Endothelial cell of umbilical vein (primary cell): Measurements from ENCODE around the gene ATP5PD. TPM values are rescaled to one million over a fixed set of nuclear protein-coding genes. Genes with fewer than 3 reads are reported as not detected.

Experiments used
- BruUV-seq: library from RNA; stranded (reverse); fragments of 400-500 nt; replicated peaks from 2 replicates; lab custom pipeline; 2021; lab: Mats Ljungman, UMichigan
- CTCF ChIA-PET: fragments of 300-600, 350-600 bp; sonication (Branson Sonifier 250); formaldehyde crosslinking; loops from one replicate; lab custom pipeline; 2021; ENCODE audit warnings: antibody characterized with exemption, inconsistent platforms; lab: Charles Lee
- POLR2A ChIA-PET: fragments of 300-600, 350-600 bp; sonication (Branson Sonifier 250); formaldehyde crosslinking; loops from one replicate; lab custom pipeline; 2021; ENCODE audit warnings: antibody characterized with exemption, inconsistent platforms; lab: Charles Lee
- DNase-seq: peaks from one replicate; pipeline ENCODE4 v3.0.0-alpha.2; 2011; ENCODE audit warnings: low read depth, low spot score
- FAIRE-seq: peaks from 2 replicates; lab custom pipeline; 2011; peaks lifted over from hg19 to GRCh38; lab: Jason Lieb, UNC
- H2AFZ ChIP-seq: 2 replicates; pipeline ENCODE4 v1.6.0; 2012; ENCODE audit warnings: low read depth, low read length, control low read depth, inconsistent platforms
- H3K27ac ChIP-seq: 2 replicates; pipeline ENCODE4 v1.5.1; 2011; ENCODE audit warnings: low read depth, mild to moderate bottlenecking, control low read depth, low read length, moderate library complexity; ENCODE audit not compliant: insufficient read depth
- H3K27me3 ChIP-seq, 2 experiments: 2 replicates each; pipeline versions ENCODE4 v1.6.0 to v1.6.1; 2011; ENCODE audit warnings: low read length in 2 of 2, mixed read lengths in 1 of 2; ENCODE audit not compliant: control insufficient read depth in 2 of 2, insufficient read depth in 2 of 2
- H3K36me3 ChIP-seq, 2 experiments: 2 replicates in 1 of 2; 3 replicates in 1 of 2; pipeline ENCODE4 v1.5.1; 2011; ENCODE audit warnings: low read length in 2 of 2, mild to moderate bottlenecking in 1 of 2, moderate library complexity in 1 of 2; ENCODE audit not compliant: control insufficient read depth in 2 of 2, insufficient read depth in 2 of 2; ENCODE audit errors: extremely low read depth in 1 of 2
- H3K4me1 ChIP-seq: 3 replicates; pipeline ENCODE4 v1.5.1; 2011; ENCODE audit warnings: mild to moderate bottlenecking, low read length; ENCODE audit not compliant: control insufficient read depth, insufficient read depth; ENCODE audit errors: extremely low read depth
- H3K4me2 ChIP-seq: 2 replicates; pipeline ENCODE4 v1.6.1; 2011; ENCODE audit warnings: low read length, control low read depth, mixed read lengths; ENCODE audit not compliant: insufficient read depth
- H3K4me3 ChIP-seq, 3 experiments: fragments of 200-600 bp in 1 of 3; sonication (generic), shearing (Covaris generic) in 1 of 3; replicated peaks in 1 of 3; 2 replicates each; pipeline ENCODE4 v1.5.1; 2011 to 2016; ENCODE audit warnings: control low read depth in 3 of 3, low read length in 3 of 3, mild to moderate bottlenecking in 2 of 3, inconsistent platforms in 1 of 3, low read depth in 1 of 3, moderate library complexity in 1 of 3; ENCODE audit not compliant: insufficient read depth in 1 of 3
- H3K79me2 ChIP-seq: 2 replicates; pipeline ENCODE4 v1.6.0; 2012; ENCODE audit warnings: low read length, inconsistent platforms; ENCODE audit not compliant: control insufficient read depth, insufficient read depth
- H3K9ac ChIP-seq: replicated peaks from 2 replicates; pipeline ENCODE3; 2011; ENCODE audit warnings: low read length, control low read depth; ENCODE audit not compliant: insufficient read depth; ENCODE audit errors: extremely low read depth
- H3K9me1 ChIP-seq: replicated peaks from 3 replicates; pipeline ENCODE4 v1.6.0; 2011; ENCODE audit warnings: mild to moderate bottlenecking, low read length; ENCODE audit not compliant: control insufficient read depth, insufficient read depth; ENCODE audit errors: extremely low read depth
- H3K9me3 ChIP-seq: replicated peaks from 2 replicates; pipeline ENCODE4 v1.5.1; 2012; ENCODE audit warnings: low read length, inconsistent platforms; ENCODE audit not compliant: control insufficient read depth, insufficient read depth
- H4K20me1 ChIP-seq: replicated peaks from 2 replicates; pipeline ENCODE3; 2011; ENCODE audit warnings: mild to moderate bottlenecking, low read length; ENCODE audit not compliant: control insufficient read depth, insufficient read depth; ENCODE audit errors: extremely low read depth
- CTCF ChIP-seq, 2 donors: IDR thresholded peaks; 1 replicate in 1 of 2; 2 replicates in 1 of 2; pipeline ENCODE4 v1.5.1; 2011; ENCODE audit warnings: low read length in 2 of 2, mild to moderate bottlenecking in 2 of 2, moderate library complexity in 2 of 2, control low read depth in 1 of 2, inconsistent platforms in 1 of 2, low read depth in 1 of 2; ENCODE audit not compliant: insufficient read depth in 1 of 2; ENCODE audit errors: extremely low read depth in 1 of 2
- EZH2 ChIP-seq: IDR thresholded peaks from 2 replicates; pipeline ENCODE4 v1.6.1; 2012; ENCODE audit warnings: borderline replicate concordance, low read depth, mild to moderate bottlenecking, moderate library complexity, low read length, inconsistent platforms; ENCODE audit not compliant: severe bottlenecking
- FOS ChIP-seq: IDR thresholded peaks from 2 replicates; pipeline ENCODE4 v1.6.1; 2011; ENCODE audit warnings: mild to moderate bottlenecking, low read length, moderate library complexity, borderline replicate concordance; ENCODE audit not compliant: insufficient read depth
- GATA2 ChIP-seq: IDR thresholded peaks from 2 replicates; pipeline ENCODE4 v1.7.0; 2011; ENCODE audit warnings: low read depth, mild to moderate bottlenecking, moderate library complexity, mixed read lengths, low read length; ENCODE audit not compliant: insufficient read length, insufficient read depth
- JUN ChIP-seq: IDR thresholded peaks from 2 replicates; pipeline ENCODE4 v1.6.1; 2011; ENCODE audit warnings: borderline replicate concordance, low read depth; ENCODE audit not compliant: insufficient read length, insufficient read depth
- MAX ChIP-seq: IDR thresholded peaks from 2 replicates; pipeline ENCODE4 v1.6.1; 2011; ENCODE audit not compliant: insufficient read depth, insufficient read length
- MYC ChIP-seq: IDR thresholded peaks from one replicate; pipeline ENCODE4 v1.6.1; 2011; ENCODE audit warnings: mild to moderate bottlenecking, low read depth, low read length
- POLR2A ChIP-seq: IDR thresholded peaks from 2 replicates; pipeline ENCODE4 v1.6.1; 2012; ENCODE audit warnings: low read depth, mild to moderate bottlenecking, control low read depth, low read length
- POLR2AphosphoS5 ChIP-seq: IDR thresholded peaks from 2 replicates; pipeline ENCODE4 v1.6.1; 2012; ENCODE audit warnings: low read depth, mild to moderate bottlenecking, control low read depth, low read length, moderate library complexity; ENCODE audit not compliant: insufficient read depth
- dilution Hi-C: fragments of 300-500 bp; cut with MboI; formaldehyde crosslinking; loops from one replicate; pipeline ENCODE4 v1.15.0; 2019; ENCODE audit warnings: low sequenced_read_pairs; ENCODE audit not compliant: extremely low pct_ligation_motif_present
- intact Hi-C: fragments of 100-400 bp; cut with micrococcal nuclease; formaldehyde crosslinking; loops from one replicate; pipeline ENCODE4 v1.10.0; 2022
- polyA plus RNA-seq, 4 experiments: library from polyadenylated mRNA; depleted of rRNA in 3 of 4; stranded (reverse) in 3 of 4; unstranded in 1 of 4; fragments of >200 nt; gene quantifications; 2 replicates each; pipeline versions ENCODE4 v1.2.1 to v1.2.3, GENCODE V29; 2011 to 2012; ENCODE audit warnings: missing spikeins in 1 of 4
- total RNA-seq: library from RNA; stranded (reverse); gene quantifications from 2 replicates; pipeline ENCODE4 v1.2.3, GENCODE V29; 2021

The ATP5PD gene
- total and polyA plus RNA-seq, 2 donors (not counting 3 experiments of a cell fraction or from before 2014, with no cell fraction given) = 182 to 200 TPM

GRCh38 chr17:75049057-75049456 lies 2.3 kb upstream of the ATP5PD start:
- CTCF ChIA-PET = interaction anchor here (0.7 to 2.7 kb wide), 13 partner anchors 12 to 222 kb away, joined by 3 to 13 read pairs (median 4); partner anchors contain the start of gene MIF4GD
- H3K9me3 ChIP-seq = no peaks in the 10 kb centered on the region
- TF ChIP-seq MYC = no peak
- no peak for TF ChIP-seq EZH2
- TF ChIP-seq JUN = no peak
- no peak for TF ChIP-seq MAX
- TF ChIP-seq CTCF (IDR thresholded peaks at IDR 0.05; ENCODE audit: extremely low read depth in 1 of 2, insufficient read depth in 1 of 2, low read depth in 1 of 2, low read length in 2 of 2) = no peak
- TF ChIP-seq POLR2AphosphoS5 = no peak
- no peak for TF ChIP-seq POLR2A
- no peak for TF ChIP-seq GATA2
- no peak for TF ChIP-seq FOS
- peak overlapping the region; percentile 59 for H3K4me2 ChIP-seq
- H3K9ac ChIP-seq = no peak overlapping the region
- dilution Hi-C loops = no loop called here
- no peak overlapping the region for H2AFZ ChIP-seq
- no peak overlapping the region for H3K27ac ChIP-seq
- H3K79me2 ChIP-seq = peaks cover 8% of the 10 kb centered on the region
- no peaks in the 10 kb centered on the region for H3K9me1 ChIP-seq
- no TSS peak for BruUV-seq
- DNase-seq (no peak), FAIRE-seq (no peak)
- POLR2A ChIA-PET = interaction anchor here (0.6 to 0.8 kb wide), 2 partner anchors 76 to 137 kb away, joined by 3 read pairs; no protein-coding TSS in a partner anchor
- H3K27me3 ChIP-seq = no peaks in the 10 kb centered on the region
- intact Hi-C loops = loop anchor here (5.0 to 10.0 kb wide), 3 partner anchors 58 to 466 kb away; partner anchors contain the start of genes ARMC7, CASKIN2, SUMO2 and TSEN54
- H4K20me1 ChIP-seq = no peaks in the 10 kb centered on the region
- no peak overlapping the region for H3K4me3 ChIP-seq
- peaks cover 6 to 8% of the 10 kb centered on the region in 2 experiments for H3K36me3 ChIP-seq
- H3K4me1 ChIP-seq = peaks cover 13% of the 10 kb centered on the region
